DOHH2 (cell line): ENCODE results near the gene KIZ.

Experiments
- CTCF ChIP-seq: fragments of 200-600 bp; sonication (generic); IDR thresholded peaks from one replicate; pipeline ENCODE4 v1.5.1; 2014; ENCODE audit warnings: antibody characterized with exemption, mild to moderate bottlenecking, low read depth, low read length; ENCODE audit not compliant: poor library complexity, severe bottlenecking
- EZH2phosphoT487 ChIP-seq: fragments of 200-600 bp; sonication (generic); IDR thresholded peaks from 2 replicates; pipeline ENCODE4 v1.6.1; 2017; ENCODE audit warnings: borderline replicate concordance, mild to moderate bottlenecking, antibody characterized with exemption, low read length, moderate library complexity, mixed read lengths

- TF ChIP-seq CTCF (no peak), EZH2phosphoT487 (no peak)
These were observed 64.1 kb downstream of the KIZ start for GRCh38 chr20:21189761-21190523.
